ENCODE data around the gene ARFRP1. TPM values are rescaled to one million over a fixed set of nuclear protein-coding genes. Genes with fewer than 3 reads are reported as not detected.

Gene ARFRP1
- total RNA-seq = 46.5 TPM
- long read RNA-seq, transcript ARFRP1-214 (8 exons, 2,559 nt) = major isoform, 28 of 115 reads
- long read RNA-seq, partial matches to known transcripts = 17 of 115 reads
- long read RNA-seq, other reads (novel, unspliced or antisense) = 58 of 115 reads

DNA sequence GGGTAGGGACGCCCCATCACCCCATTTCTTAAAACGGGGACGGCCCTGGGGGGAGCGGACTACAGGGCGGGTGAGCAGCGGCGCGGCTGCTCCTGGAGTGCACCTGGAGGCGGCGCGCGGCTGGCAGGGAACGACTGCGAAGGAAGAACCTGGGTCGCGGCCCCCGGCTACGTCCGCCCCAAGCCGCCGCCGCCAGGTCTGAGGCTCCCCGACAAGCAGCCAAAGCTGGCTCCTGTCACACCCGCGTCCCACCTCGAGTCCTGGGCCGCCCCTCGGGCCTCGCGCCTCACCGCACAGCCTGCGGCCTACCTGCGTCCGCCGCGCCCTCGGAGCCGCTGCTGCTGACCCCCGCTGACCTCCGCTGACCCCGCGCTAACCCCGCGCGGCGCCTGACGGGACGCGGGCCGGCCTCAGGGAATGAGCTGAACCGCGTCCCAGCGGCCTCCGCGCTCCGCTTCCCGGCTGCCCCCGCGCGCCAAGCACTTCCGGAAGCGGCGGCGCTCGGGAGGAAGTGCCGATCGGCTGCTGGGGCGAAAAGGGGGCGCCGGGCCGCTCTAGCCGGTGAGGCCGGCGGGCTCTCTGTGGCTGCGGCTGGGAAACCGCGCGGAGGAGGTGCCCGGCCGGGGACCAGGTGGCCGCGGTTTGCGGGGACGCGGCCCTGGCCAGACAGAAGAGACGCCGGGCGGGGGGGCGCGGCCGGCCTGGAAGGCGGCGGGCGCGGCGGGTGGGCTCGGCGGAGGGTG lies at the start of gene ARFRP1, which contains the start of gene ZGPAT:
Gene ARFRP1, minus strand, starts transcription at position 419 of the 743 bp plus-strand sequence. CDS start 885 bp downstream, outside the sequence.
Gene ZGPAT, plus strand, starts transcription at position 482 of the 743 bp plus-strand sequence. CDS start 542 bp downstream, outside the sequence.
- intact Hi-C loops (cut with micrococcal nuclease) = no loop called here
- peak; percentile 97 for ATAC-seq
- DNase-seq = peak; percentile 96

DNA sequence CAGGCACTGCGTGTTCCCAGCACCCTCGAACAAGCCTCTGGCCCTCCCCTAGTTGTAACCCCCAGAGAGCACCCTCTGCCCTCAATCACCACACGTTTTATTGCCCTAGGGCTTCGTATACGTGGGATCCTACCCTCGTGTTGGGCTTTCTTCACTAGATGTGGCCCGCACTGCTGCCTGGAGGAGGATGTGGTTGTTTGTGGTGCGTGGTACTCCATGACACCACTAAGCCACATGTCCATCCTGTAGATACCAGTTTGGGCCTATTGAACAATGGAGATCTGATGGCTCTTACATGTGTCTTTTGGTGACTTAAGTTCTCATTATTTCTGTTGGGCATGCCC lies 48.8 kb upstream of the ARFRP1 start:
- intact Hi-C loops (cut with micrococcal nuclease) = no loop called here
- no peak for ATAC-seq
- no peak for DNase-seq

GRCh38 chr20:63755933-63756647 lies 48.3 kb upstream of the ARFRP1 start:
- DNase-seq = no peak
- intact Hi-C loops (cut with micrococcal nuclease) = no loop called here
- no peak for ATAC-seq

DNA sequence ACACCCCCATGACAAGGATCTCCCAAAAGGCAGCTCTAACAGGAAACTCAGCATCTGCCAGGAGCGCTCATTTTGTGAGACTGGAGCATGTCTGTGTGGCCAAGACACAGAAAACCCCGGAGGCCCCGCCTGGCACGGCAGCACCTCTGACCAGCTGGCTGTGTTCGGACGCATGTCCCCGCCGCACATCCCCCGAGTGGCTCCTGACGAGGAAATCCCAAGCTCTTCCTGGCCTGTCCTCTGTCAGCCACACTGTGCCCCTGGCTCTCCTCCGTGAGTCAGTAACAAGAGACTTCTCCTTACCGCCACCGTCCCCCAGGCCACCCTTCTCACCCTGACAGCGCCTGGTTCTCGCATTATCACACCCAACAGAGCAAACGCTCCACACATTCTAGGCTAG lies 46.2 kb upstream of the ARFRP1 start:
- peak; percentile 22 for ATAC-seq
- intact Hi-C loops (cut with micrococcal nuclease) = no loop called here
- DNase-seq = no peak

GRCh38 chr20:63753381-63753780 lies 45.6 kb upstream of the ARFRP1 start:
- no peak for DNase-seq
- intact Hi-C loops (cut with micrococcal nuclease) = no loop called here
- ATAC-seq = no peak

- ATAC-seq (no peak), DNase-seq (no peak)
- intact Hi-C loops (cut with micrococcal nuclease) = no loop called here
Observed at GRCh38 chr20:63752411-63753101, 44.8 kb upstream of the ARFRP1 start.

DNA sequence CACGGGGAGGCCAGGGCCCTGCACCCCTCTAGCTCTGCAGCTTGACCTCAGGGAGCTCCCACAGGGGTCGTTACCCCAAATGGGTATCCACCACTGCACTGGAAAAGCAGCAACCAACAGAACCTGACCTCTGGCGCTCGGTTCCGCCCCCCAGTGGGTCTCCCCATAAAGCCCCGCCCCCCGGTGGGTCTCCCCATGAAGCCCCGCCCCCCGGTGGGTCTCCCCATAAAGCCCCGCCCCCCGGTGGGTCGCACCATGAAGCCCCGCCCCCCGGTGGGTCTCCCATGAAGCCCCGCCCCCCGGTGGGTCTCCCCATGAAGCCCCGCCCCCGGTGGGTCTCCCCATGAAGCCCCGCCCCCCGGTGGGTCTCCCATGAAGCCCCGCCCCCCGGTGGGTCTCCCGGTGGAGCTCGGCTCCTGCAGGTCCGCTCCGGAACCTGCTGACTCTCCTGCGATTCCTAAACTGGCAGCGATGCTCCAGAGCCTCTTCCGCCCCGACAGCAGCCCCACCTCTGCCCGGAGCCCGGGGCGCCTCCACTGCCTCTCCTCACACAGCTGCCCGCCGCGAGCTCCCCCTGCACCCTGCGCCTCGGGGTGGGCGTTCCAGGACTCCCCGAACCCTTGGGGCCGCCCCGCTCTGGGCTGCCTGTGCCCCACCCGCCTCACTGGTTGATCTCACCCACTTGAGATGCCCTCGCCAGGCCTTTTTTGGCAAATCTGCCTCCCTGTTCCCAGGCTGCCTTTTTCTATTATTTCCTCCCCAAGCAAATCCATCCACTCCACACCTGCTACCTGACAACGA lies 43.9 kb upstream of the ARFRP1 start:
- ATAC-seq (no peak), DNase-seq (no peak)
- intact Hi-C loops (cut with micrococcal nuclease) = no loop called here

GRCh38 chr20:63750807-63751470 lies 43.2 kb upstream of the ARFRP1 start:
- DNase-seq (no peak), ATAC-seq (no peak)
- intact Hi-C loops (cut with micrococcal nuclease) = no loop called here

DNA sequence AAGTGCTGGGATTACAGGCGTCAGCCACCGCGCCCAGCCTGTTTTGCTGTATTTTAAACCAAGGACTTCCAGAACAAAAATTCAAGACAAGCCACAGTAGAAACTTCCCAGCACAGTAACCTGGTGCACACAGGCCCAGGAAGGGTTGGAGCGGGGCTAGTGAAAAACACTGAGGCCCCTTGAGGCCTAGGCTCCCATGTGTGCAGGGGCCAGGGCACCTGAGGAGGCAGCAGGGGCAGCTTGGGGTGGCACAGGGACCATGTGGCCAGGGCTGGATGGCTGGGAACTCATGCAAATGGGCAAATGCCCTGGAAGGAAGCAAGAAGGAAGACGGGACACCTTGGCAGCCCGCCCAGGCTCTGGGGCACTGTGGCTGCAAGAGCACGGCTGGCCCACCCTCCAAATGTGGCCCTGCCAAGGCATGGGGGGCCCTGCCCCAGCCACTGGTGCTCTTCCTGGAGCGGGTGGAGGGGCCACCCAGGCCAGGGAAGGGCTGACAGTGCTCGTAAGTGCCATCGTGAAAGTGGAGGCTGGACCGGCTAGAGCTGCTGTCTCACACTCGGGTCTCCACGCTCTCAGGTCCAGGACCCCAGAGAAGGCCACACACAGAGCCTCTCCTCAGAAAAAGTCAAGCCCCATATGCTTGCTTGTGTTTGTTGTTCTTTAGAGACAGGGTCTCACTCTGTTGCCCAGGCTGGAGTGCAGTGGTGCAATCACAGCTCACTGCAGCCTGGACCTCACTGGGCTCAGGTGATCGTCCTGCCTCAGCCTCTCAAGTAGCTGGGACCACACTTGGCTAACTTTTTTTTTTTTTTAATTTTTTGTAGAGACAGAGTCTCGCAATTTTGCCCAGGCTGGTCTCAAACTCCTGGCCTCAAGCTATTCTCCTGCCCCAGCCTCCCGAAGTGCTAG lies 42.1 kb upstream of the ARFRP1 start:
- ATAC-seq (no peak), DNase-seq (no peak)
- intact Hi-C loops (cut with micrococcal nuclease) = no loop called here

DNA sequence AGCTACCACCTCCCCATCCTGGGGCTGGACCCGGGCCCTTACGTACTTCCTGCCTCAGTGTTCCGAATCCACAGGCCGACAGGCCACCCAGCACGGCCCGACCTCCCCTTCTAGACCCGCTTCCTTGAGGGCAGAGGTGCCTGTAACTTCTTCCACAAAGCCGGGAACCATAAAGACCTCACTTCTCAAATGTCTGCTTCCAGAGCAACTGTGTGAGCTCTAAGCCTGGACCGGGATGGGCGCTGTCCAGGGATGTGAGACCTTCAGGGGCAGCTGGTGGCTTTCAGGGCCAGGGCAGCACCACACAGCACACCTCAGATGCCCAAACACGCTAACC lies 41.1 kb upstream of the ARFRP1 start:
- intact Hi-C loops (cut with micrococcal nuclease) = no loop called here
- DNase-seq = no peak
- no peak for ATAC-seq

- ATAC-seq (peak; percentile 33), DNase-seq (no peak)
- intact Hi-C loops (cut with micrococcal nuclease) = no loop called here
Observed at GRCh38 chr20:63748070-63748933, 40.5 kb upstream of the ARFRP1 start.

DNA sequence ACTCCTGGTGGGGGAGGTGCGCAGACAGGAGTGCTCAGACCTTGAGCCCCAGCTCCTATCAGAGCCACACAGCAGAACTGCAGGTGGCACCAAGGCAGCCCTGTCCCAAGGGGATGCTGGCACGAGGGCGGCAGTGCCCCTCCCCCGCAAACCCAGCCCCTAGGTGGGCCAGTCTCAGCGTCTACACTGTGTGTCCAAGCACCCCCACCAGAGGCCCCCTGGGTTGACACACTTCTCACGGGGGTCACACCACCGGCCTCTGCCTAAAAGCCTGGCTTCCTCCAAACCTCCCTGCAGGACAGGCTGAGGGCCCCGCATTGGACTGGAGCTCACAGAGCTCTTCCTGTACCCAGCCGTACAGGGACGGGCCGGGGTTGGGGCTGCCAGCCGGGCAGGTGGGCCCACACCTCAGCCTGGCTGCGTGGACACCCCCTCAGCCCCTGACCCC lies 39.9 kb upstream of the ARFRP1 start:
- peak; percentile 10 for ATAC-seq
- DNase-seq = no peak
- intact Hi-C loops (cut with micrococcal nuclease) = no loop called here

DNA sequence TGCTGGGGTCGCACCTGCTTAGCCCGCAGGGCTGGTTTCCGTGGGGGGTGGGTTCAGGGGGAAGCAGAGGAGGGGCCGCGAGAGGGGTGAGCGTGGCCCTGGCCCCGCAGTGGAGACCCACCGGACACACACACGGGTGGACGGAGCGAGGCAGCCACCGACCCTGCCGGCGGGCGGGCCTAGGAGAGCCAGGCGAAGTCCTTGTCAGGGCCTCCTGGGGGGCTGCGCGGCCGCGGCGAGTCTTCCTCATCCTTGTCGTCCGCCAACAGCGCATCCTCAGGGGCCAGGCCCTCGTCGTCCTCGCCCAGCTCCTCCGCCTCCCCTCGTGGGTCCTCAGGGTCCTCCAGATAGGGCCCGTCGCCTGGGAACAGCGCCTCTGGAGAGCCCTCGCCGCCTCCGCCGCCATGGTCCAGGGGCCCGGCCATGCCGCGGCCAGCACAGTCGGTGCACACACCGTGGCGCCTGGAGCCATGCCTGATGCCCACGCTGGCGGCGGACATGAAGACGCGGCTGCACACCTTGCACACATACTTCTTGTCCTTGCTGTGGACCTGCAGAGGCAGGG lies 39.1 kb upstream of the ARFRP1 start:
- intact Hi-C loops (cut with micrococcal nuclease) = no loop called here
- DNase-seq (no peak), ATAC-seq (no peak)

- no peak for ATAC-seq
- no peak for DNase-seq
- intact Hi-C loops (cut with micrococcal nuclease) = no loop called here
Observed at GRCh38 chr20:63745961-63746731, 38.4 kb upstream of the ARFRP1 start.

- intact Hi-C loops (cut with micrococcal nuclease) = no loop called here
- no peak for ATAC-seq
- DNase-seq = no peak
Observed at GRCh38 chr20:63745424-63745805, 37.6 kb upstream of the ARFRP1 start.

Measured in left ventricle myocardium superior (tissue), 1 donor.